ENCODE results near the gene CHRM5.

GRCh38 chr15:33988384-33988783, 20.1 kb downstream of the CHRM5 start:
- TF ChIP-seq CTCF (IDR thresholded peaks at IDR 0.05; ENCODE audit: low read length), result no peak
- TF ChIP-seq EZH2 (optimal IDR thresholded peaks at IDR 0.05; ENCODE audit: low read depth, low read length), result no peak

All from MM.1S (cell line).